K562 (cell line): Measurements from ENCODE around the gene DLGAP1. TPM values are rescaled to one million over a fixed set of nuclear protein-coding genes. Genes with fewer than 3 reads are reported as not detected.

Experiments
- ATAC-seq: fragments of 200-7000 bp; cut with Tn5 transposase; 3 replicates; pipeline ENCODE4 v1.9.1; 2020; ENCODE audit warnings: moderate library complexity
- BruUV-seq: library from RNA; stranded (reverse); fragments of 400-500 nt; replicated peaks from 2 replicates; lab custom pipeline; 2021; lab: Mats Ljungman, UMichigan
- CTCF ChIA-PET: fragments of 300-600 bp; formaldehyde crosslinking; extraction: SDS; loops from one replicate; lab custom pipeline; 2021; ENCODE audit warnings: low intra/inter-chr PET ratio; lab: Yijun Ruan, JAX
- POLR2A ChIA-PET: fragments of 300-600, 350-650 bp; sonication (Branson Sonifier 250); formaldehyde crosslinking; extraction: SDS; loops from one replicate; lab custom pipeline; 2021; ENCODE audit warnings: antibody characterized with exemption, inconsistent platforms; lab: Yijun Ruan, JAX
- DNase-seq, 4 experiments: peaks; one replicate each; pipeline versions ENCODE4 v3.0.0 to v3.0.0-alpha.2; 2011 to 2018; ENCODE audit warnings: low spot score in 3 of 4, mixed read lengths in 3 of 4; ENCODE audit errors: extremely low read depth in 1 of 4
- FAIRE-seq: peaks from 2 replicates; lab custom pipeline; 2011; peaks lifted over from hg19 to GRCh38; lab: Jason Lieb, UNC
- H2AFZ ChIP-seq: 2 replicates; pipeline ENCODE4 v1.6.0; 2011; ENCODE audit warnings: low read depth, low read length, control low read depth, inconsistent platforms
- H3K27ac ChIP-seq: fragments of 200-600 bp; 3 replicates; pipeline ENCODE4 v1.8.0; 2011; ENCODE audit warnings: low read depth, mild to moderate bottlenecking, control low read depth, inconsistent platforms, low read length, moderate library complexity, mixed read lengths; ENCODE audit errors: extremely low read depth
- H3K27me3 ChIP-seq, 2 experiments: fragments of 300-600 bp in 1 of 2; 2 replicates in 1 of 2; 3 replicates in 1 of 2; pipeline versions ENCODE4 v1.6.0 to v1.8.0; 2011; ENCODE audit warnings: inconsistent platforms in 2 of 2, low read length in 2 of 2, mild to moderate bottlenecking in 1 of 2, mixed read lengths in 1 of 2, moderate library complexity in 1 of 2; ENCODE audit not compliant: control insufficient read depth in 2 of 2, insufficient read depth in 2 of 2
- H3K36me3 ChIP-seq: fragments of 300-600 bp; 3 replicates; pipeline ENCODE4 v1.8.0; 2011; ENCODE audit warnings: mild to moderate bottlenecking, low read length, inconsistent platforms; ENCODE audit not compliant: control insufficient read depth, insufficient read depth
- H3K4me1 ChIP-seq, 2 experiments: fragments of 200-600 bp in 1 of 2; replicated peaks in 1 of 2; 2 replicates in 1 of 2; 3 replicates in 1 of 2; pipeline versions ENCODE4 v1.5.1 to v1.8.0; 2011; ENCODE audit warnings: inconsistent platforms in 2 of 2, low read length in 2 of 2, mild to moderate bottlenecking in 1 of 2, mixed read lengths in 1 of 2, moderate library complexity in 1 of 2; ENCODE audit not compliant: control insufficient read depth in 2 of 2, insufficient read depth in 2 of 2
- H3K4me2 ChIP-seq: 2 replicates; pipeline ENCODE4 v1.6.1; 2011; ENCODE audit warnings: low read length, control low read depth, inconsistent platforms, mixed read lengths; ENCODE audit not compliant: insufficient read depth
- H3K4me3 ChIP-seq: fragments of 200-600 bp; sonication (generic), shearing (Covaris generic); 2 replicates; pipeline ENCODE4 v1.5.1; 2016; ENCODE audit warnings: control low read depth, inconsistent platforms
- H3K79me2 ChIP-seq: fragments of 200-600 bp; 3 replicates; pipeline ENCODE4 v1.8.0; 2011; ENCODE audit warnings: low read length, inconsistent platforms; ENCODE audit not compliant: control insufficient read depth, insufficient read depth
- H3K9ac ChIP-seq, 2 experiments: 2 replicates each; pipeline versions ENCODE4 v1.6.0 to v1.6.1; 2011; ENCODE audit warnings: low read depth in 2 of 2, low read length in 2 of 2, control low read depth in 1 of 2, inconsistent platforms in 1 of 2, mild to moderate bottlenecking in 1 of 2, mixed read lengths in 1 of 2; ENCODE audit not compliant: insufficient read depth in 1 of 2
- H3K9me1 ChIP-seq: one replicate; pipeline ENCODE4 v1.6.0; 2011; ENCODE audit warnings: inconsistent platforms, mild to moderate bottlenecking, low read length, moderate library complexity; ENCODE audit not compliant: control insufficient read depth, insufficient read depth
- H3K9me3 ChIP-seq: replicated peaks from 2 replicates; pipeline ENCODE4 v1.5.1; 2011; ENCODE audit warnings: low read depth, low read length, inconsistent platforms; ENCODE audit not compliant: control insufficient read depth, insufficient read depth
- H4K20me1 ChIP-seq: replicated peaks from 2 replicates; pipeline ENCODE4 v1.6.1; 2011; ENCODE audit warnings: low read length, inconsistent platforms, mixed read lengths; ENCODE audit not compliant: control insufficient read depth, insufficient read depth
- BRD9 ChIP-seq: fragments of 450-650 bp; IDR thresholded peaks from 2 replicates; pipeline ENCODE4 v1.6.1; 2018; ENCODE audit warnings: low read depth; ENCODE audit not compliant: partially characterized antibody
- CBX5 ChIP-seq: IDR thresholded peaks from 2 replicates; pipeline ENCODE4 v1.6.1; 2014; ENCODE audit warnings: low read depth, borderline replicate concordance
- CCAR2 ChIP-seq: fragments of 200-400 bp; formaldehyde crosslinking; IDR thresholded peaks from 2 replicates; pipeline ENCODE4 v1.6.1; 2017; ENCODE audit warnings: mild to moderate bottlenecking, low read depth, low read length
- CCNT2 ChIP-seq: IDR thresholded peaks from 2 replicates; pipeline ENCODE4 v1.6.1; 2011; ENCODE audit warnings: borderline replicate concordance, low read depth, mild to moderate bottlenecking, moderate library complexity, mixed read lengths, low read length; ENCODE audit not compliant: insufficient read length; ENCODE audit errors: extremely low read depth
- ETV6 ChIP-seq, 3 experiments: fragments of 150-350 bp in 1 of 3; sonication (generic) in 1 of 3; formaldehyde crosslinking in 1 of 3; IDR thresholded peaks; 2 replicates each; pipeline versions ENCODE4 v1.6.1 to v1.8.0; 2014 to 2022; ENCODE audit warnings: borderline replicate concordance in 2 of 3, low read depth in 2 of 3, antibody characterized with exemption in 1 of 3, low read length in 1 of 3, mild to moderate bottlenecking in 1 of 3, missing genetic modification reagents in 1 of 3
- HIVEP1 ChIP-seq: fragments of 250-450 bp; sonication (Bioruptor Pico); IDR thresholded peaks from 2 replicates; pipeline ENCODE4 v1.4.0; 2020; ENCODE audit warnings: mild to moderate bottlenecking
- HSF4 ChIP-seq: fragments of 250-450 bp; sonication (Bioruptor Pico); IDR thresholded peaks from 2 replicates; pipeline ENCODE4 v2.1.2; 2022; ENCODE audit warnings: mild to moderate bottlenecking, moderate library complexity, borderline replicate concordance
- NBN ChIP-seq: fragments of 450-650 bp; IDR thresholded peaks from 2 replicates; pipeline ENCODE4 v1.6.1; 2016; ENCODE audit warnings: low read depth, mild to moderate bottlenecking
- NFYB ChIP-seq: IDR thresholded peaks from 2 replicates; pipeline ENCODE4 v1.6.1; 2011; ENCODE audit warnings: mild to moderate bottlenecking, moderate library complexity; ENCODE audit not compliant: insufficient read length; ENCODE audit errors: extremely low read depth
- POU5F1 ChIP-seq: fragments of 150-350 bp; IDR thresholded peaks from 2 replicates; pipeline ENCODE4 v1.6.1; 2014; ENCODE audit warnings: borderline replicate concordance, low read length, low read depth, mild to moderate bottlenecking; ENCODE audit not compliant: partially characterized antibody
- SIX5 ChIP-seq, 2 experiments: IDR thresholded peaks; 2 replicates each; pipeline ENCODE4 v1.6.1; 2011; ENCODE audit warnings: low read length in 2 of 2, borderline replicate concordance in 1 of 2, low read depth in 1 of 2, mild to moderate bottlenecking in 1 of 2, moderate library complexity in 1 of 2; ENCODE audit not compliant: insufficient read depth in 1 of 2
- ZNF224 ChIP-seq: sonication (generic); formaldehyde crosslinking; IDR thresholded peaks from 2 replicates; pipeline ENCODE4 v1.8.0; 2022; ENCODE audit warnings: mild to moderate bottlenecking, missing genetic modification reagents
- ZNF354B ChIP-seq: fragments of 250-450 bp; sonication (Bioruptor Pico); IDR thresholded peaks from 2 replicates; pipeline ENCODE4 v1.4.0; 2020
- WGBS: fragments of 100-300 bp; shearing (Covaris generic); methylation state at CpG from one replicate; pipeline ENCODE4 v1.1.6; 2016; ENCODE audit warnings: low coverage, mixed read lengths; ENCODE audit not compliant: insufficient coverage; ENCODE audit errors: missing lambda C conversion rate; 5-methylcytosine and 5-hydroxymethylcytosine counted together
- in situ Hi-C: fragments of 300-500 bp; cut with MboI; formaldehyde crosslinking; loops from 4 replicates; pipeline ENCODE4 v1.15.0; 2018; ENCODE audit warnings: inconsistent platforms, mixed read lengths
- intact Hi-C: fragments of 100-400 bp; cut with micrococcal nuclease; formaldehyde crosslinking; loops from 2 replicates; pipeline ENCODE4 v1.14.2; 2022
- polyA plus RNA-seq, 8 experiments: library from polyadenylated mRNA; depleted of rRNA in 4 of 8; stranded (reverse) in 5 of 8; unstranded in 3 of 8; fragments of >200 nt; fragmentation: Nextera tagmentation in 2 of 8; fragmentation: Illumina TruSeq in 1 of 8; extraction: Ambion mirVana in 2 of 8; extraction: Trizol in 1 of 8; gene quantifications; 2 replicates each; pipeline versions ENCODE4 v1.2.1 to v1.2.3, GENCODE V29; 2011 to 2014; ENCODE audit warnings: inconsistent platforms in 1 of 8, missing spikeins in 1 of 8
- total RNA-seq, 7 experiments: library from RNA; depleted of rRNA in 6 of 7; stranded (reverse); fragments of >200 nt in 6 of 7; fragmentation: Illumina TruSeq in 2 of 7; extraction: Trizol in 2 of 7; gene quantifications; 2 replicates each; pipeline versions ENCODE4 v1.2.1 to v1.2.3, GENCODE V29; 2011 to 2021; ENCODE audit warnings: low replicate concordance in 1 of 7
- TF ChIP-seq, protein P1 (sequence below): sonication (generic); formaldehyde crosslinking; IDR thresholded peaks from 2 replicates; pipeline ENCODE4 v1.8.0; 2022; ENCODE audit warnings: mild to moderate bottlenecking, missing genetic modification reagents
- TF ChIP-seq, protein P2 (sequence below), 2 experiments: IDR thresholded peaks; 2 replicates each; pipeline ENCODE4 v1.6.1; 2012; ENCODE audit warnings: improper control_type of control experiment in 2 of 2, low read depth in 2 of 2, low read length in 2 of 2, borderline replicate concordance in 1 of 2
- TF ChIP-seq, protein P3 (sequence below): fragments of 250-450 bp; sonication (Bioruptor Pico); IDR thresholded peaks from 2 replicates; pipeline ENCODE4 v1.8.0; 2021; ENCODE audit warnings: moderate library complexity, mild to moderate bottlenecking, inconsistent platforms

Gene DLGAP1
- total and polyA plus RNA-seq, 9 of the 15 experiments (the other 6 are each of a cell fraction or from before 2014, with no cell fraction given), result 0.04 to 0.22 (median 0.08) TPM

DNA sequence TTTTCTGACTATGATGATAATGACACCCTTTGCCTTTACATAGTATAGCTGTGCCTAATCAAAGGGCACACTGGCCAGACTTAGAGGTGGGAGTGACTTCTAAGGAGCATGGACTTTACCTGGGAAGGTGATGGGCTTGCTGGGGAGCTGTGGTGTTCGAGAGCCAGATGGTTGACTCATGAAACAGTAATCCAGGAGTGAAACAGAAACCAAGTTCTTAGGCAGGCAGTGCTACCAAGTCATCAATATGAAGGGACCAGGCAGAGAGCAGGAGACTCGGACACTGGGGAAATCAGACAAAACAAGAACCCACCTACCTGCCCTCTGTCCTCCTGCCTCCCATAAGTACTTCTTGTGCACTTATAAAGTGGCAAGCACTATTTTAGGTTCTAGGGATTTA lies 430.4 kb downstream of the DLGAP1 start:
- CTCF ChIA-PET, result no interaction called here
- no peak for DNase-seq
- no TSS peak for BruUV-seq

More for the DNA sequence above, 430.4 kb downstream of the DLGAP1 start:
- ATAC-seq (no peak), FAIRE-seq (no peak)
- Histone ChIP-seq H3K36me3 (no peaks in the 10 kb centered on the region), H3K9me3 (no peaks in the 10 kb centered on the region), H2AFZ (no peak overlapping the region), H3K27ac (no peak overlapping the region), H3K4me3 (no peak overlapping the region), H3K4me2 (no peak overlapping the region), H3K27me3 (no peaks in the 10 kb centered on the region), H4K20me1 (no peaks in the 10 kb centered on the region), H3K9me1 (no peaks in the 10 kb centered on the region), H3K4me1 (no peaks in the 10 kb centered on the region), H3K79me2 (no peaks in the 10 kb centered on the region), H3K9ac (no peak overlapping the region)
- in situ Hi-C loops, result no loop called here
- POLR2A ChIA-PET, result no interaction called here
- intact Hi-C loops, result no loop called here
- 0% methylated on average over 2 of the region's 2 CpGs for WGBS
- TF ChIP-seq POU5F1, result no peak
- no peak for TF ChIP-seq BRD9
- TF ChIP-seq, protein P1, sequence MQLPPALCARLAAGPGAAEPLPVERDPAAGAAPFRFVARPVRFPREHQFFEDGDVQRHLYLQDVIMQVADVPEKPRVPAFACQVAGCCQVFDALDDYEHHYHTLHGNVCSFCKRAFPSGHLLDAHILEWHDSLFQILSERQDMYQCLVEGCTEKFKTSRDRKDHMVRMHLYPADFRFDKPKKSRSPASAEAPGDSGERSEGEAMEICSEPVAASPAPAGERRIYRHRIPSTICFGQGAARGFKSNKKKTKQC (CRISPR knock-in tag), result no peak
- no peak for TF ChIP-seq ZNF224 (CRISPR knock-in tag)
- no peak for TF ChIP-seq NBN
- no peak for TF ChIP-seq ETV6 (IDR thresholded peaks at IDR 0.05; ENCODE audit: borderline replicate concordance in 1 of 2, low read depth in 2 of 2, low read length in 1 of 2)
- TF ChIP-seq ETV6 (CRISPR knock-in tag; IDR thresholded peaks at IDR 0.05; ENCODE audit: borderline replicate concordance), result no peak
- TF ChIP-seq ZNF354B, result no peak
- TF ChIP-seq CCAR2, result no peak
- no peak for TF ChIP-seq CCNT2
- no peak for TF ChIP-seq HIVEP1
- no peak for TF ChIP-seq HSF4 (CRISPR knock-in tag)
- no peak for TF ChIP-seq SIX5 (IDR thresholded peaks at IDR 0.05; ENCODE audit: borderline replicate concordance in 1 of 2, insufficient read depth in 1 of 2, low read depth in 1 of 2, low read length in 2 of 2)
- TF ChIP-seq, protein P2, sequence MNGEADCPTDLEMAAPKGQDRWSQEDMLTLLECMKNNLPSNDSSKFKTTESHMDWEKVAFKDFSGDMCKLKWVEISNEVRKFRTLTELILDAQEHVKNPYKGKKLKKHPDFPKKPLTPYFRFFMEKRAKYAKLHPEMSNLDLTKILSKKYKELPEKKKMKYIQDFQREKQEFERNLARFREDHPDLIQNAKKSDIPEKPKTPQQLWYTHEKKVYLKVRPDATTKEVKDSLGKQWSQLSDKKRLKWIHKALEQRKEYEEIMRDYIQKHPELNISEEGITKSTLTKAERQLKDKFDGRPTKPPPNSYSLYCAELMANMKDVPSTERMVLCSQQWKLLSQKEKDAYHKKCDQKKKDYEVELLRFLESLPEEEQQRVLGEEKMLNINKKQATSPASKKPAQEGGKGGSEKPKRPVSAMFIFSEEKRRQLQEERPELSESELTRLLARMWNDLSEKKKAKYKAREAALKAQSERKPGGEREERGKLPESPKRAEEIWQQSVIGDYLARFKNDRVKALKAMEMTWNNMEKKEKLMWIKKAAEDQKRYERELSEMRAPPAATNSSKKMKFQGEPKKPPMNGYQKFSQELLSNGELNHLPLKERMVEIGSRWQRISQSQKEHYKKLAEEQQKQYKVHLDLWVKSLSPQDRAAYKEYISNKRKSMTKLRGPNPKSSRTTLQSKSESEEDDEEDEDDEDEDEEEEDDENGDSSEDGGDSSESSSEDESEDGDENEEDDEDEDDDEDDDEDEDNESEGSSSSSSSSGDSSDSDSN (IDR thresholded peaks at IDR 0.05; ENCODE audit: borderline replicate concordance in 1 of 2, low read depth in 2 of 2, low read length in 2 of 2), result no peak
- no peak for TF ChIP-seq CBX5
- TF ChIP-seq, protein P3, sequence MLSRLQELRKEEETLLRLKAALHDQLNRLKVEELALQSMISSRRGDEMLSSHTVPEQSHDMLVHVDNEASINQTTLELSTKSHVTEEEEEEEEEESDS (CRISPR knock-in tag), result no peak
- no peak for TF ChIP-seq NFYB
